K562 (cell line): ENCODE data around the gene EPHB1.

ENCODE experiments used
- HDAC2 ChIP-seq: fragments of 450-650 bp; IDR thresholded peaks from 2 replicates; pipeline ENCODE4 v1.6.1; 2016; ENCODE audit warnings: mild to moderate bottlenecking
- TF ChIP-seq, protein P1 (sequence below): sonication (generic); formaldehyde crosslinking; IDR thresholded peaks from 2 replicates; pipeline ENCODE4 v1.8.1; 2023; ENCODE audit warnings: mild to moderate bottlenecking, missing genetic modification reagents

DNA sequence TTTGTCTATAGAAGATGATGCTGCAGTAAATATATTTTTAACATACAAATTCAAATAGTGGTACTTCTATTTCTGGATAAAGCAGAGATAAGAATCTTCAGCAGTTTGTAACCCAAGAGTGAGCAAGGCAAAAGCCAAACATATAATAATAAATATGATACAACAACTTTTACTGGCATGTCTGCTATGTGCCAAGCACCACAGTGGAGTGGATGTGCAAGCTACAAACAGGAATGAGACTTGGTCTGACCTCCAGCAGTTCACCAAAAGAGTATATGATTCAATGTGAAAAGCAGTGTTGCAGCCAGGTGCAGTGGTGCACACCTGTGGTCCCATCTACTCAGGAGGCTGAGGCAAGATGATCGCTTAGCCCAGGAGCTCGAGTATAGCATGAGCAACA is 395.6 kb downstream of the EPHB1 start:
- TF ChIP-seq HDAC2, result no peak
- TF ChIP-seq, protein P1, sequence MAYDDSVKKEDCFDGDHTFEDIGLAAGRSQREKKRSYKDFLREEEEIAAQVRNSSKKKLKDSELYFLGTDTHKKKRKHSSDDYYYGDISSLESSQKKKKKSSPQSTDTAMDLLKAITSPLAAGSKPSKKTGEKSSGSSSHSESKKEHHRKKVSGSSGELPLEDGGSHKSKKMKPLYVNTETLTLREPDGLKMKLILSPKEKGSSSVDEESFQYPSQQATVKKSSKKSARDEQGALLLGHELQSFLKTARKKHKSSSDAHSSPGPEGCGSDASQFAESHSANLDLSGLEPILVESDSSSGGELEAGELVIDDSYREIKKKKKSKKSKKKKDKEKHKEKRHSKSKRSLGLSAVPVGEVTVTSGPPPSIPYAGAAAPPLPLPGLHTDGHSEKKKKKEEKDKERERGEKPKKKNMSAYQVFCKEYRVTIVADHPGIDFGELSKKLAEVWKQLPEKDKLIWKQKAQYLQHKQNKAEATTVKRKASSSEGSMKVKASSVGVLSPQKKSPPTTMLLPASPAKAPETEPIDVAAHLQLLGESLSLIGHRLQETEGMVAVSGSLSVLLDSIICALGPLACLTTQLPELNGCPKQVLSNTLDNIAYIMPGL (CRISPR knock-in tag), result no peak
